Neural cell (in vitro differentiated cells): ENCODE results near the gene MEF2A.

ENCODE experiments used
- CTCF ChIP-seq: fragments of 450-650 bp; IDR thresholded peaks from 2 replicates; pipeline ENCODE4 v1.5.1; 2014; ENCODE audit warnings: antibody characterized with exemption, mild to moderate bottlenecking, moderate library complexity; ENCODE audit not compliant: poor library complexity, severe bottlenecking
- EP300 ChIP-seq: fragments of 450-650 bp; conservative IDR thresholded peaks from 2 replicates; pipeline ENCODE4 v1.6.1; 2014; ENCODE audit warnings: antibody characterized with exemption, mild to moderate bottlenecking, moderate library complexity; ENCODE audit not compliant: poor library complexity, severe bottlenecking
- EZH2 ChIP-seq: fragments of 200-600, 300-800 bp; shearing (Covaris generic), sonication (generic); IDR thresholded peaks from 2 replicates; pipeline ENCODE4 v1.6.1; 2014; ENCODE audit warnings: antibody characterized with exemption, low read length, borderline replicate concordance, mild to moderate bottlenecking; ENCODE audit not compliant: insufficient read depth, poor library complexity, severe bottlenecking
- POLR2AphosphoS5 ChIP-seq: IDR thresholded peaks from 2 replicates; pipeline ENCODE4 v1.6.1; 2012
- TAF1 ChIP-seq: IDR thresholded peaks from 2 replicates; pipeline ENCODE4 v1.6.1; 2012; ENCODE audit warnings: low read depth

- TF ChIP-seq CTCF (no peak), TAF1 (no peak), EP300 (no peak), POLR2AphosphoS5 (no peak), EZH2 (no peak)
Measured at GRCh38 chr15:99546441-99547100, 19.2 kb upstream of the MEF2A start.
